ENCODE results near the gene ZNF680.

Gene ZNF680

GRCh38 chr7:64541438-64542359 lies 21.2 kb downstream of the ZNF680 start:
- DNase-seq (ENCODE audit: extremely low read depth, low read depth): no peak
- no peak for TF ChIP-seq CTCF (IDR thresholded peaks at IDR 0.05; ENCODE audit: low read depth, low read length, missing control alignments)
- H3K4me3 ChIP-seq (replicated peaks; ENCODE audit: low read depth, low read length): no peak overlapping the region

GRCh38 chr7:64533756-64534155 lies 29.1 kb downstream of the ZNF680 start:
- no peak for DNase-seq (ENCODE audit: extremely low read depth, low read depth)
- no peak overlapping the region for H3K4me3 ChIP-seq (replicated peaks; ENCODE audit: low read depth, low read length)
- TF ChIP-seq CTCF (IDR thresholded peaks at IDR 0.05; ENCODE audit: low read depth, low read length, missing control alignments): no peak

- DNase-seq (ENCODE audit: extremely low read depth, low read depth): no peak
- TF ChIP-seq CTCF (IDR thresholded peaks at IDR 0.05; ENCODE audit: low read depth, low read length, missing control alignments): no peak
- no peak overlapping the region for H3K4me3 ChIP-seq (replicated peaks; ENCODE audit: low read depth, low read length)
Observed at GRCh38 chr7:64528770-64529169, 34.1 kb downstream of the ZNF680 start.

- DNase-seq (ENCODE audit: extremely low read depth, low read depth): no peak
- no peak overlapping the region for H3K4me3 ChIP-seq (replicated peaks; ENCODE audit: low read depth, low read length)
- no peak for TF ChIP-seq CTCF (IDR thresholded peaks at IDR 0.05; ENCODE audit: low read depth, low read length, missing control alignments)
Observed at GRCh38 chr7:64521409-64521984, 41.4 kb downstream of the ZNF680 start.

- no peak for DNase-seq (ENCODE audit: extremely low read depth, low read depth)
- TF ChIP-seq CTCF (IDR thresholded peaks at IDR 0.05; ENCODE audit: low read depth, low read length, missing control alignments): no peak
- no peak overlapping the region for H3K4me3 ChIP-seq (replicated peaks; ENCODE audit: low read depth, low read length)
Observed at GRCh38 chr7:64516451-64516850, 46.4 kb downstream of the ZNF680 start.

GRCh38 chr7:64515781-64516180 lies 47.1 kb downstream of the ZNF680 start:
- DNase-seq (ENCODE audit: extremely low read depth, low read depth): no peak
- TF ChIP-seq CTCF (IDR thresholded peaks at IDR 0.05; ENCODE audit: low read depth, low read length, missing control alignments): no peak
- H3K4me3 ChIP-seq (replicated peaks; ENCODE audit: low read depth, low read length): no peak overlapping the region

All from HFF-Myc (cell line).